PC-3 (cell line): ENCODE results near the gene FAS. TPM values are rescaled to one million over a fixed set of nuclear protein-coding genes. Genes with fewer than 3 reads are reported as not detected.

Experiments used
- ATAC-seq: fragments of 200-7000 bp; cut with Tn5 transposase; 2 replicates; pipeline ENCODE4 v1.9.1; 2020; ENCODE audit warnings: mild to moderate bottlenecking, moderate library complexity
- BruUV-seq: library from RNA; stranded (reverse); fragments of 400-500 nt; replicated peaks from 2 replicates; lab custom pipeline; 2021; lab: Mats Ljungman, UMichigan
- CTCF ChIA-PET: fragments of 300-600 bp; sonication (Branson Sonifier 250); formaldehyde crosslinking; loops from one replicate; lab custom pipeline; 2022; ENCODE audit warnings: antibody characterized with exemption; lab: Charles Lee
- POLR2A ChIA-PET: fragments of 300-600 bp; sonication (Branson Sonifier 250); formaldehyde crosslinking; loops from one replicate; lab custom pipeline; 2022; ENCODE audit warnings: antibody characterized with exemption; ENCODE audit not compliant: unreplicated experiment; lab: Charles Lee
- DNase-seq: peaks from one replicate; pipeline ENCODE4 v3.0.0-alpha.2; 2015
- H2AFZ ChIP-seq: fragments of 300-600 bp; sonication (generic); 2 replicates; pipeline ENCODE4 v1.6.0; 2016; ENCODE audit warnings: antibody characterized with exemption, low read length
- H3F3A ChIP-seq: fragments of 300-600 bp; sonication (generic); one replicate; pipeline ENCODE4 v1.6.0; 2017; ENCODE audit warnings: antibody characterized with exemption, low read length, control low read depth, mild to moderate bottlenecking; ENCODE audit not compliant: unreplicated experiment
- H3K27ac ChIP-seq: fragments of 300-600 bp; sonication (generic); 2 replicates; pipeline ENCODE4 v1.5.1; 2016; ENCODE audit warnings: mild to moderate bottlenecking, low read length
- H3K27me3 ChIP-seq: fragments of 300-600 bp; sonication (generic); 2 replicates; pipeline ENCODE4 v1.6.1; 2016; ENCODE audit warnings: low read length, mixed read lengths
- H3K36me3 ChIP-seq: fragments of 300-600 bp; sonication (generic); 2 replicates; pipeline ENCODE4 v1.6.1; 2016; ENCODE audit warnings: low read depth, mixed run types, low read length, mixed read lengths
- H3K4me1 ChIP-seq: fragments of 300-600 bp; sonication (generic); 2 replicates; pipeline ENCODE4 v1.5.1; 2016; ENCODE audit warnings: low read length; ENCODE audit not compliant: insufficient read depth
- H3K4me2 ChIP-seq: fragments of 300-600 bp; sonication (generic); 2 replicates; pipeline ENCODE4 v1.6.0; 2016; ENCODE audit warnings: low read length
- H3K4me3 ChIP-seq: fragments of 300-600 bp; sonication (generic); 2 replicates; pipeline ENCODE4 v1.5.1; 2016; ENCODE audit warnings: mild to moderate bottlenecking, low read length, mixed read lengths
- H3K79me2 ChIP-seq: fragments of 300-600 bp; sonication (generic); 2 replicates; pipeline ENCODE4 v1.6.1; 2017; ENCODE audit warnings: low read length, mixed read lengths
- H3K9ac ChIP-seq: fragments of 300-600 bp; sonication (generic); 2 replicates; pipeline ENCODE4 v1.6.0; 2016; ENCODE audit warnings: mild to moderate bottlenecking, low read length
- H3K9me2 ChIP-seq: fragments of 300-600 bp; sonication (generic); replicated peaks from 2 replicates; pipeline ENCODE4 v1.6.1; 2016; ENCODE audit warnings: mixed run types, low read length, mixed read lengths
- H3K9me3 ChIP-seq: fragments of 300-600 bp; sonication (generic); 2 replicates; pipeline ENCODE4 v1.6.1; 2016; ENCODE audit warnings: low read length, mixed read lengths
- H4K20me1 ChIP-seq: fragments of 300-600 bp; sonication (generic); 2 replicates; pipeline ENCODE4 v1.6.1; 2016; ENCODE audit warnings: low read length, mixed read lengths
- CTCF ChIP-seq: fragments of 300-600 bp; sonication (generic); conservative IDR thresholded peaks from 2 replicates; pipeline ENCODE4 v1.5.1; 2017; ENCODE audit warnings: antibody characterized with exemption, low read depth, mild to moderate bottlenecking, low read length
- EZH2 ChIP-seq: fragments of 300-600 bp; sonication (generic); IDR thresholded peaks from one replicate; pipeline ENCODE4 v1.6.1; 2017; ENCODE audit warnings: antibody characterized with exemption, mild to moderate bottlenecking, low read length; ENCODE audit not compliant: unreplicated experiment
- EZH2phosphoT487 ChIP-seq: fragments of 300-600 bp; sonication (generic); IDR thresholded peaks from 2 replicates; pipeline ENCODE4 v1.6.1; 2018; ENCODE audit warnings: mild to moderate bottlenecking, antibody characterized with exemption, low read length, borderline replicate concordance
- intact Hi-C: fragments of 100-400 bp; cut with micrococcal nuclease; formaldehyde crosslinking; loops from 2 replicates; pipeline ENCODE4 v1.9.0; 2023
- total RNA-seq: library from RNA; depleted of rRNA; stranded (reverse); fragments of >200 nt; gene quantifications from 2 replicates; pipeline ENCODE4 v1.2.3, GENCODE V29; 2014

The FAS gene
- total RNA-seq, 1 experiment from 2014 or later, result 4.8 TPM

- ATAC-seq (no peak), DNase-seq (no peak)
- H3K27me3 ChIP-seq, result no peaks in the 10 kb centered on the region
- no peaks in the 10 kb centered on the region for H3F3A ChIP-seq
- H3K4me3 ChIP-seq, result no peak overlapping the region
- H3K9me2 ChIP-seq, result no peaks in the 10 kb centered on the region
- no peak overlapping the region for H3K27ac ChIP-seq
- no peaks in the 10 kb centered on the region for H4K20me1 ChIP-seq
- H3K4me1 ChIP-seq, result no peaks in the 10 kb centered on the region
- TF ChIP-seq EZH2, result no peak
- no peak for TF ChIP-seq EZH2phosphoT487
- no peak for TF ChIP-seq CTCF
- no TSS peak for BruUV-seq
- POLR2A ChIA-PET, result no interaction called here
- H3K9ac ChIP-seq, result no peak overlapping the region
- no peak overlapping the region for H3K4me2 ChIP-seq
- H3K9me3 ChIP-seq, result no peaks in the 10 kb centered on the region
- H3K79me2 ChIP-seq, result no peaks in the 10 kb centered on the region
- H3K36me3 ChIP-seq, result no peaks in the 10 kb centered on the region
- CTCF ChIA-PET, result no interaction called here
- no peak overlapping the region for H2AFZ ChIP-seq
- intact Hi-C loops, result no loop called here
Observed at GRCh38 chr10:88964869-88965415, 25.7 kb upstream of the FAS start.

- Histone ChIP-seq H3K79me2 (no peaks in the 10 kb centered on the region), H3K4me2 (no peak overlapping the region), H3K4me1 (no peaks in the 10 kb centered on the region), H3K27ac (no peak overlapping the region), H2AFZ (no peak overlapping the region), H3K36me3 (no peaks in the 10 kb centered on the region), H3K9me2 (no peaks in the 10 kb centered on the region), H3F3A (no peaks in the 10 kb centered on the region), H3K27me3 (no peaks in the 10 kb centered on the region), H3K9me3 (no peaks in the 10 kb centered on the region), H4K20me1 (no peaks in the 10 kb centered on the region), H3K4me3 (no peak overlapping the region), H3K9ac (no peak overlapping the region)
- intact Hi-C loops, result no loop called here
- POLR2A ChIA-PET, result no interaction called here
- ATAC-seq (no peak), DNase-seq (no peak)
- no TSS peak for BruUV-seq
- TF ChIP-seq EZH2, result no peak
- no peak for TF ChIP-seq CTCF
- no peak for TF ChIP-seq EZH2phosphoT487
- CTCF ChIA-PET, result no interaction called here
Observed at GRCh38 chr10:88966797-88967196, 23.8 kb upstream of the FAS start.

- ChIA-PET POLR2A (no interaction called here), CTCF (no interaction called here)
- no peak overlapping the region for H2AFZ ChIP-seq
- no TSS peak for BruUV-seq
- H4K20me1 ChIP-seq, result no peaks in the 10 kb centered on the region
- H3K4me1 ChIP-seq, result no peaks in the 10 kb centered on the region
- H3K36me3 ChIP-seq, result no peaks in the 10 kb centered on the region
- no peak overlapping the region for H3K27ac ChIP-seq
- no peaks in the 10 kb centered on the region for H3K9me3 ChIP-seq
- TF ChIP-seq EZH2phosphoT487, result no peak
- H3K4me3 ChIP-seq, result no peak overlapping the region
- DNase-seq (no peak), ATAC-seq (no peak)
- no peak overlapping the region for H3K9ac ChIP-seq
- no peaks in the 10 kb centered on the region for H3K27me3 ChIP-seq
- no peak overlapping the region for H3K4me2 ChIP-seq
- H3F3A ChIP-seq, result no peaks in the 10 kb centered on the region
- intact Hi-C loops, result no loop called here
- H3K9me2 ChIP-seq, result no peaks in the 10 kb centered on the region
- H3K79me2 ChIP-seq, result no peaks in the 10 kb centered on the region
Observed at GRCh38 chr10:88968391-88968790, 22.2 kb upstream of the FAS start.
